ENCODE measurements around the gene TVP23B.
"Not testable (repeated sequence)": the region's sequence is repeated elsewhere in the genome, so short reads cannot be mapped to it uniquely, and the experiment has no call there.

Gene TVP23B

GRCh38 chr17:18794841-18795240 lies 13.9 kb downstream of the TVP23B start:
- not testable (repeated sequence) for DNase-seq

GRCh38 chr17:18796887-18797286 lies 15.9 kb downstream of the TVP23B start:
- DNase-seq: not testable (repeated sequence)

- not testable (repeated sequence) for DNase-seq
These were observed 22.7 kb downstream of the TVP23B start for GRCh38 chr17:18803458-18804245.

GRCh38 chr17:18815924-18816323 lies 34.9 kb downstream of the TVP23B start:
- DNase-seq: not testable (repeated sequence)

GRCh38 chr17:18816489-18817371 lies 35.7 kb downstream of the TVP23B start:
- peak; percentile 30 to 62 for DNase-seq

- not testable (repeated sequence) for DNase-seq
These were observed 40.4 kb downstream of the TVP23B start for GRCh38 chr17:18821430-18821829.

- not testable (repeated sequence) for DNase-seq
These were observed 46.6 kb downstream of the TVP23B start for GRCh38 chr17:18827613-18828012.

- no peak for DNase-seq
These were observed 67.5 kb downstream of the TVP23B start for GRCh38 chr17:18848501-18848900.

- no peak for DNase-seq
These were observed 69.7 kb downstream of the TVP23B start for GRCh38 chr17:18850679-18851078.

GRCh38 chr17:18851201-18851600 lies 70.2 kb downstream of the TVP23B start:
- no peak for DNase-seq

- no peak for DNase-seq
These were observed 74.0 kb downstream of the TVP23B start for GRCh38 chr17:18854956-18855355.

- DNase-seq: peak; percentile 88 to 95
These were observed 75.0 kb downstream of the TVP23B start for GRCh38 chr17:18855831-18856569.
